A549 (cell line): Measurements from ENCODE around the gene AGPAT2.

Experiments
- EHMT2 ChIP-seq: fragments of 200-600 bp; sonication (generic); IDR thresholded peaks from 2 replicates; pipeline ENCODE4 v1.6.1; 2016; ENCODE audit warnings: antibody characterized with exemption, low read depth, mild to moderate bottlenecking, moderate library complexity
- EP300 ChIP-seq, 2 experiments: fragments of >200 bp; sonication (Bioruptor Twin); formaldehyde crosslinking; IDR thresholded peaks; 2 replicates in 1 of 2; 3 replicates in 1 of 2; pipeline ENCODE4 v1.6.1; 2016 to 2017
- HEYL ChIP-seq: fragments of 250-450 bp; sonication (Bioruptor Pico); IDR thresholded peaks from 2 replicates; pipeline ENCODE4 v1.8.0; 2021; ENCODE audit warnings: mild to moderate bottlenecking, moderate library complexity
- KDM5A ChIP-seq: fragments of 200-600 bp; sonication (generic); IDR thresholded peaks from 2 replicates; pipeline ENCODE4 v1.6.1; 2016; ENCODE audit warnings: antibody characterized with exemption, mild to moderate bottlenecking
- MAFK ChIP-seq: fragments of 450-650 bp; IDR thresholded peaks from 2 replicates; pipeline ENCODE4 v1.6.1; 2014; ENCODE audit not compliant: partially characterized antibody
- NFE2L2 ChIP-seq: fragments of 150-350 bp; conservative IDR thresholded peaks from 2 replicates; pipeline ENCODE4 v1.6.1; 2014; ENCODE audit warnings: low read length
- NPAS2 ChIP-seq: fragments of 250-450 bp; sonication (Bioruptor Pico); IDR thresholded peaks from 2 replicates; pipeline ENCODE4 v1.8.0; 2022; ENCODE audit warnings: mild to moderate bottlenecking, moderate library complexity, borderline replicate concordance
- POLR2A ChIP-seq: IDR thresholded peaks from 2 replicates; pipeline ENCODE4 v1.6.1; 2012; ENCODE audit warnings: mild to moderate bottlenecking, low read length
- RAD21 ChIP-seq, 2 experiments: fragments of >200 bp in 1 of 2; sonication (Bioruptor Twin) in 1 of 2; formaldehyde crosslinking in 1 of 2; IDR thresholded peaks in 1 of 2; conservative IDR thresholded peaks in 1 of 2; 2 replicates in 1 of 2; 3 replicates in 1 of 2; pipeline ENCODE4 v1.6.1; 2012 to 2018; ENCODE audit warnings: inconsistent platforms in 1 of 2
- RARB ChIP-seq: fragments of 250-450 bp; sonication (Bioruptor Pico); IDR thresholded peaks from 2 replicates; pipeline ENCODE4 v1.8.0; 2021; ENCODE audit warnings: mild to moderate bottlenecking, moderate library complexity
- TF ChIP-seq, protein P1 (sequence below): fragments of >200 bp; sonication (Bioruptor Twin); formaldehyde crosslinking; IDR thresholded peaks from 3 replicates; pipeline ENCODE4 v1.5.1; 2016
- TF ChIP-seq, protein P2 (sequence below): IDR thresholded peaks from 2 replicates; pipeline ENCODE4 v1.6.1; 2012

DNA sequence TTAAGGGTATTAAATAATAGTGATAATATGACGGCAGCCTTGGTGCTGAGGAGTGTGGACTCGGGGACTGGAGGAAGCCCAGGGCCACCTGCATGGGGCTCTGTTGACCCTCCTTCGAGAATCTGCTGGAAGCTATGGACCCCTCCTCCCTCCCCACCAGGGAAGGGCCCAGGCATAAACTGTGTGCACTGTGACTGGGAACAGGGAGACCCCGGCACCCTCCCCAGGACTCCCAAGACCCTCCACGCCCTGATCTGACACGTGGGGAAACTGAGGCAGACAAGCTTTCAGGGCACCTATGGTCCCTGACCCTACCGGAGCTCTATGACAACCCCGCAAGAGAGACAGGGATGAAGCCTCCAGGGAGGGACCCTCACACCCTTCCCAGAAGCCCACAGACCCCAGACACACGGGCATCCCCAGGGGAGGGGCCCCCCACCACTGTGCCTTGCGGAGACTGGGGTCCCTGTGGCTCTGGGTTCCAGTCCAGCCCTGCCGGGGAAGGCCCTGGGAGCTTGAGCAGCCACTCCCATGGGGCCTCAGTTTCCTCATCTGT, 31.0 kb downstream of the AGPAT2 start:
- TF ChIP-seq NPAS2 (no peak), EHMT2 (no peak), KDM5A (no peak), POLR2A (no peak), RAD21 (conservative IDR thresholded peaks at IDR 0.05 in 1 of 2, IDR thresholded peaks at IDR 0.05 in 1 of 2) (no peak), RARB (CRISPR knock-in tag) (no peak), MAFK (no peak), NFE2L2 (no peak), EP300 (IDR thresholded peaks at IDR 0.05) (no peak), HEYL (CRISPR knock-in tag) (no peak)
- TF ChIP-seq, protein P1, sequence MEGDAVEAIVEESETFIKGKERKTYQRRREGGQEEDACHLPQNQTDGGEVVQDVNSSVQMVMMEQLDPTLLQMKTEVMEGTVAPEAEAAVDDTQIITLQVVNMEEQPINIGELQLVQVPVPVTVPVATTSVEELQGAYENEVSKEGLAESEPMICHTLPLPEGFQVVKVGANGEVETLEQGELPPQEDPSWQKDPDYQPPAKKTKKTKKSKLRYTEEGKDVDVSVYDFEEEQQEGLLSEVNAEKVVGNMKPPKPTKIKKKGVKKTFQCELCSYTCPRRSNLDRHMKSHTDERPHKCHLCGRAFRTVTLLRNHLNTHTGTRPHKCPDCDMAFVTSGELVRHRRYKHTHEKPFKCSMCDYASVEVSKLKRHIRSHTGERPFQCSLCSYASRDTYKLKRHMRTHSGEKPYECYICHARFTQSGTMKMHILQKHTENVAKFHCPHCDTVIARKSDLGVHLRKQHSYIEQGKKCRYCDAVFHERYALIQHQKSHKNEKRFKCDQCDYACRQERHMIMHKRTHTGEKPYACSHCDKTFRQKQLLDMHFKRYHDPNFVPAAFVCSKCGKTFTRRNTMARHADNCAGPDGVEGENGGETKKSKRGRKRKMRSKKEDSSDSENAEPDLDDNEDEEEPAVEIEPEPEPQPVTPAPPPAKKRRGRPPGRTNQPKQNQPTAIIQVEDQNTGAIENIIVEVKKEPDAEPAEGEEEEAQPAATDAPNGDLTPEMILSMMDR = no peak
- TF ChIP-seq, protein P2, sequence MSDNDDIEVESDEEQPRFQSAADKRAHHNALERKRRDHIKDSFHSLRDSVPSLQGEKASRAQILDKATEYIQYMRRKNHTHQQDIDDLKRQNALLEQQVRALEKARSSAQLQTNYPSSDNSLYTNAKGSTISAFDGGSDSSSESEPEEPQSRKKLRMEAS = no peak
